MCF 10A (cell line): ENCODE results near the gene GLI2. TPM values are rescaled to one million over a fixed set of nuclear protein-coding genes. Genes with fewer than 3 reads are reported as not detected.

ENCODE experiments used
- BruUV-seq: library from RNA; stranded (reverse); fragments of 400-500 nt; replicated peaks from 2 replicates; lab custom pipeline; 2021; lab: Mats Ljungman, UMichigan
- CTCF ChIA-PET: fragments of 300-600 bp; sonication (Branson Sonifier 250); formaldehyde crosslinking; extraction: SDS; loops from one replicate; lab custom pipeline; 2021; ENCODE audit warnings: antibody characterized with exemption, inconsistent platforms; lab: Yijun Ruan, JAX
- POLR2A ChIA-PET: fragments of 300-600, 350-650 bp; sonication (Branson Sonifier 250); formaldehyde crosslinking; extraction: SDS; loops from one replicate; lab custom pipeline; 2020; ENCODE audit warnings: antibody characterized with exemption, inconsistent platforms; lab: Yijun Ruan, JAX
- DNase-seq: peaks from one replicate; pipeline ENCODE4 v3.0.0-alpha.2; 2018; ENCODE audit not compliant: unreplicated experiment
- H3K27ac Mint-ChIP-seq: one replicate; pipeline ENCODE4 v1.8.0; 2022; ENCODE audit warnings: mild to moderate bottlenecking, low read depth, mixed read lengths; ENCODE audit not compliant: unreplicated experiment
- H3K27me3 Mint-ChIP-seq: one replicate; pipeline ENCODE4 v1.8.0; 2022; ENCODE audit warnings: mixed read lengths; ENCODE audit not compliant: insufficient read depth, unreplicated experiment
- H3K36me3 Mint-ChIP-seq: one replicate; pipeline ENCODE4 v1.8.0; 2022; ENCODE audit warnings: mild to moderate bottlenecking, moderate library complexity, mixed read lengths; ENCODE audit not compliant: insufficient read depth, unreplicated experiment
- H3K4me1 Mint-ChIP-seq: one replicate; pipeline ENCODE4 v1.8.0; 2022; ENCODE audit warnings: mixed read lengths; ENCODE audit not compliant: insufficient read depth, unreplicated experiment
- H3K4me3 Mint-ChIP-seq: one replicate; pipeline ENCODE4 v1.8.0; 2022; ENCODE audit warnings: mild to moderate bottlenecking, moderate library complexity, mixed read lengths; ENCODE audit not compliant: unreplicated experiment
- H3K9me3 Mint-ChIP-seq: one replicate; pipeline ENCODE4 v1.8.0; 2022; ENCODE audit warnings: mixed read lengths; ENCODE audit not compliant: unreplicated experiment
- intact Hi-C: fragments of 100-400 bp; cut with micrococcal nuclease; formaldehyde crosslinking; loops from 2 replicates; pipeline ENCODE4 v1.14.1; 2022
- total RNA-seq: library from RNA; stranded (reverse); gene quantifications from 2 replicates; pipeline ENCODE4 v1.2.3, GENCODE V29; 2022
- TF ChIP-seq, protein P1 (sequence below): fragments of 200-600 bp; IDR thresholded peaks from one replicate; pipeline ENCODE4 v1.8.0; 2022; ENCODE audit warnings: antibody characterized with exemption, mild to moderate bottlenecking; ENCODE audit not compliant: unreplicated experiment

The GLI2 gene
- total RNA-seq, 1 experiment from 2014 or later: 0.61 TPM

DNA sequence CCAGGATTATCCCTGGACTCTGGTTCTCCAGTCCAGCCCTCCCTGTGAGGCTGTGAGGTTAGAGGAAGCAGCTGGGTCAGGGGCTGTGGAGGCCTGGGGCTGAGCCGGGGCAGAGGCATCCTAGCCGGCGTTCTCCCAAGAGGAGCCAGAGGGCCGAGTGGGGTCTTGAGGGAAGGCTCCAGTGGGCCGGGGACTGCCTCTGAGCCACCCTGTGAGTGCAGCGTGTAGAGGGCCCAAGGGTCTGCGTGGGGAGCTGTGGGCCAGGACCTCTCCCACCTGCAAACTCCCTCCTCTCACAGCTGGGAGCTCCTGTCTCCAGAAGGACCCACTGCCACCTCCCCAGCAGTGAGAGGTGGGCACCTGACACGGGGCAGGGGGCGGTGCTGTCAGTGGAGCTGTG, 41.0 kb downstream of the GLI2 start:
- Mint-ChIP-seq H3K4me3 (no peak overlapping the region), H3K27ac (no peak overlapping the region), H3K9me3 (no peaks in the 10 kb centered on the region), H3K36me3 (no peaks in the 10 kb centered on the region), H3K4me1 (peaks cover 8% of the 10 kb centered on the region), H3K27me3 (no peaks in the 10 kb centered on the region)
- POLR2A ChIA-PET: no interaction called here
- TF ChIP-seq, protein P1, sequence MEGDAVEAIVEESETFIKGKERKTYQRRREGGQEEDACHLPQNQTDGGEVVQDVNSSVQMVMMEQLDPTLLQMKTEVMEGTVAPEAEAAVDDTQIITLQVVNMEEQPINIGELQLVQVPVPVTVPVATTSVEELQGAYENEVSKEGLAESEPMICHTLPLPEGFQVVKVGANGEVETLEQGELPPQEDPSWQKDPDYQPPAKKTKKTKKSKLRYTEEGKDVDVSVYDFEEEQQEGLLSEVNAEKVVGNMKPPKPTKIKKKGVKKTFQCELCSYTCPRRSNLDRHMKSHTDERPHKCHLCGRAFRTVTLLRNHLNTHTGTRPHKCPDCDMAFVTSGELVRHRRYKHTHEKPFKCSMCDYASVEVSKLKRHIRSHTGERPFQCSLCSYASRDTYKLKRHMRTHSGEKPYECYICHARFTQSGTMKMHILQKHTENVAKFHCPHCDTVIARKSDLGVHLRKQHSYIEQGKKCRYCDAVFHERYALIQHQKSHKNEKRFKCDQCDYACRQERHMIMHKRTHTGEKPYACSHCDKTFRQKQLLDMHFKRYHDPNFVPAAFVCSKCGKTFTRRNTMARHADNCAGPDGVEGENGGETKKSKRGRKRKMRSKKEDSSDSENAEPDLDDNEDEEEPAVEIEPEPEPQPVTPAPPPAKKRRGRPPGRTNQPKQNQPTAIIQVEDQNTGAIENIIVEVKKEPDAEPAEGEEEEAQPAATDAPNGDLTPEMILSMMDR: no peak
- no TSS peak for BruUV-seq
- CTCF ChIA-PET: interaction anchor here (0.6 kb wide), 1 partner anchor 44 kb away, joined by 3 read pairs; no protein-coding TSS in a partner anchor
- intact Hi-C loops: no loop called here
- no peak for DNase-seq

DNA sequence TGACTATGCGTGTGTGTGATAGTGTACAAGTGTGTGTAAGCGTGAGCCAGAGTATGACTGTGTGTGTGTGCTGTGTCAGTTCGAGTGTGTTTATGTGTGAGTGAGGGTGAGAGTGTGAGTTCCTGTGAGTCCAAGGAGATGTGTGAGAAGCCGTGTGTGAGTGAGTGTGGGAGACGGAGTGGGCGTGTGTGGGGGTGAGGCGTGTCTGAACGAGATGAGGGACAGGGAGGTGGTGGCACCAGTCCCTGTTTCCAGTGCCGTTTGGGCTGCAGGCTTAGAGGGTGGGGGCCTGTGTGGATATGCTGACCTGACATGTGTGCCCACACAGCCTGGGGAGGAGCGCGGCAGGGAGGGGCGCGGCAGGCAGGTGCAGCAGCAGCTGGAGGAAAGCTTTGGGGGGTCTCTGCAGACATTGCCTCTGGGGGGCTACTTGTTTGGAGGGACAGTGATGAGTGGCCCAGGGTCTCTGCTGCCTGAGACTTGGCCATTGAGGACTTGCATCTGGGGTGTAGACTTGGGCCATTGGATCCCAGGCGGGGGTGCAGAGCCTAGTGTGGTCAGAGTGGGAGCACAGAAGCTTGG, 41.6 kb downstream of the GLI2 start:
- H3K27ac Mint-ChIP-seq: no peak overlapping the region
- intact Hi-C loops: no loop called here
- no peak for DNase-seq
- H3K9me3 Mint-ChIP-seq: no peaks in the 10 kb centered on the region
- no TSS peak for BruUV-seq
- H3K4me1 Mint-ChIP-seq: peaks cover 8% of the 10 kb centered on the region
- H3K27me3 Mint-ChIP-seq: no peaks in the 10 kb centered on the region
- no peaks in the 10 kb centered on the region for H3K36me3 Mint-ChIP-seq
- ChIA-PET CTCF (interaction anchor here (0.6 kb wide), 2 partner anchors 44 to 51 kb away, joined by 3 read pairs; no protein-coding TSS in a partner anchor), POLR2A (no interaction called here)
- no peak overlapping the region for H3K4me3 Mint-ChIP-seq
- TF ChIP-seq, protein P1: no peak

DNA sequence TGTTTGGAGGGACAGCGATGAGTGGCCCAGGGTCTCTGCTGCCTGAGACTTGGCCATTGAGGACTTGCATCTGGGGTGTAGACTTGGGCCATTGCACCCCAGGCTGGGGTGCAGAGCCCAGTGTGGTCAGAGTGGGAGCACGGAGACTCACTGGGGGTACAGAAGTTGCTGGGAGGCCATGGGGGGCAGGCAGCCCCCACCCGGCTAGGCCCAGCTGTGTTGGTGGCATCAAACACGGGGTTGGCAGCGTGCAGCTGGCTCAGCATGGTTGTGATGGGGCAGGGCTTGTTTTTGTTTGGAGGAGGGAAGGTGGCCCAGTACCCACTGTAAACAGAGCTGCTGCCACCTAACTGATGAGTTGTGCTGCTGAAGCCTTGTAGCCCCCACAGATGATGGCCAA, 42.1 kb downstream of the GLI2 start:
- Mint-ChIP-seq H3K36me3 (no peaks in the 10 kb centered on the region), H3K4me3 (no peak overlapping the region), H3K4me1 (peaks cover 8% of the 10 kb centered on the region), H3K9me3 (no peaks in the 10 kb centered on the region), H3K27me3 (no peaks in the 10 kb centered on the region), H3K27ac (no peak overlapping the region)
- ChIA-PET POLR2A (no interaction called here), CTCF (interaction anchor here (0.6 to 1.3 kb wide), 2 partner anchors 42 to 50 kb away, joined by 3 to 4 read pairs; partner anchors contain the start of gene GLI2)
- intact Hi-C loops: no loop called here
- DNase-seq: no peak
- TF ChIP-seq, protein P1: no peak
- no TSS peak for BruUV-seq

DNA sequence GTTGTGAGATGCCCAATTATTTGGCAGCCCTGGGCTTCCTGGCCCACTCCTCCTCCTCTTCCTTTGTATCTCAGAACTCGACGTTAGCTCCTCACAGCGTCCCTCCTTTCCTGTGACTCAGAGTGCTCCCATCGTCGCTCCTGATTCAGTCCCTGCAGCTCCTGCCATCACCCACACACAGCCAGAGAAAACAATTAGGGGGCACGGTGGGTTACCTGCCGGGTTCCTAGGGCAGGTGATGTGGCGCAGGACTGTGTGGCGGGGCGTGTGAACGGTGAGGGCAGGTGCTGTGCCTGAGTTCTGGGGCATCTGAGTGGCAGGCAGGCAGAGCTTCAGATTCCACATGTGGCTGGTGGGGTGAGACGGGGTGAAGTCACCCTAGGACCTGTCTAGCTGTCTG, 42.6 kb downstream of the GLI2 start:
- intact Hi-C loops: no loop called here
- H3K4me1 Mint-ChIP-seq: peaks cover 10% of the 10 kb centered on the region
- TF ChIP-seq, protein P1: no peak
- no peak for DNase-seq
- H3K27me3 Mint-ChIP-seq: no peaks in the 10 kb centered on the region
- ChIA-PET POLR2A (no interaction called here), CTCF (interaction anchor here (1.3 kb wide), 1 partner anchor 42 kb away, joined by 4 read pairs; the partner anchor contains the start of gene GLI2)
- H3K27ac Mint-ChIP-seq: no peak overlapping the region
- no peaks in the 10 kb centered on the region for H3K36me3 Mint-ChIP-seq
- no TSS peak for BruUV-seq
- H3K9me3 Mint-ChIP-seq: no peaks in the 10 kb centered on the region
- H3K4me3 Mint-ChIP-seq: no peak overlapping the region
